AG09319 (cell line): Measurements from ENCODE around the gene TNPO1.

ENCODE experiments used
- DNase-seq: peaks from one replicate; pipeline ENCODE4 v3.0.0-alpha.2; 2010; ENCODE audit warnings: low read depth; ENCODE audit errors: extremely low read depth
- TF ChIP-seq, protein P1 (sequence below): IDR thresholded peaks from 2 replicates; pipeline ENCODE4 v1.5.1; 2011; ENCODE audit warnings: low read depth, mild to moderate bottlenecking, inconsistent platforms, low read length, moderate library complexity

The TNPO1 gene

DNA sequence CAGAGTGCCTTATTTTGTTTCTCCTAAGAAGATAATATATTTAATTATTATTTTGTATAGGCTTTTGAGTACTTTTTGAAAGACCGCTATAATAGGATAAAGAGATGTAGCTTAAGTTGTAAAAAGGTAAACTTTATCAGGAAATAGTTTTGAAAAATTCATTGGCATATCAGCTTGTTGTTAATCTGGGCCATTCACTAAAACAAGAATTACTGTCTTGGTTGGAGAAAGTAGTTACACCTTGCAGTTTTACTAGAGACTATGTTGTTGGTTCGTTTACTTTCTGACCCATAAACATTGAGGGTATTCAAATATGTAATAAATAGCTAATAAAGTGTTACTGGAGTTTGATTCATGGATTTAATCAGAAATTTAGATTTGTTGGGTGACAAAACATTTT lies 33.7 kb downstream of the TNPO1 start:
- TF ChIP-seq, protein P1, sequence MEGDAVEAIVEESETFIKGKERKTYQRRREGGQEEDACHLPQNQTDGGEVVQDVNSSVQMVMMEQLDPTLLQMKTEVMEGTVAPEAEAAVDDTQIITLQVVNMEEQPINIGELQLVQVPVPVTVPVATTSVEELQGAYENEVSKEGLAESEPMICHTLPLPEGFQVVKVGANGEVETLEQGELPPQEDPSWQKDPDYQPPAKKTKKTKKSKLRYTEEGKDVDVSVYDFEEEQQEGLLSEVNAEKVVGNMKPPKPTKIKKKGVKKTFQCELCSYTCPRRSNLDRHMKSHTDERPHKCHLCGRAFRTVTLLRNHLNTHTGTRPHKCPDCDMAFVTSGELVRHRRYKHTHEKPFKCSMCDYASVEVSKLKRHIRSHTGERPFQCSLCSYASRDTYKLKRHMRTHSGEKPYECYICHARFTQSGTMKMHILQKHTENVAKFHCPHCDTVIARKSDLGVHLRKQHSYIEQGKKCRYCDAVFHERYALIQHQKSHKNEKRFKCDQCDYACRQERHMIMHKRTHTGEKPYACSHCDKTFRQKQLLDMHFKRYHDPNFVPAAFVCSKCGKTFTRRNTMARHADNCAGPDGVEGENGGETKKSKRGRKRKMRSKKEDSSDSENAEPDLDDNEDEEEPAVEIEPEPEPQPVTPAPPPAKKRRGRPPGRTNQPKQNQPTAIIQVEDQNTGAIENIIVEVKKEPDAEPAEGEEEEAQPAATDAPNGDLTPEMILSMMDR: no peak
- DNase-seq: no peak

DNA sequence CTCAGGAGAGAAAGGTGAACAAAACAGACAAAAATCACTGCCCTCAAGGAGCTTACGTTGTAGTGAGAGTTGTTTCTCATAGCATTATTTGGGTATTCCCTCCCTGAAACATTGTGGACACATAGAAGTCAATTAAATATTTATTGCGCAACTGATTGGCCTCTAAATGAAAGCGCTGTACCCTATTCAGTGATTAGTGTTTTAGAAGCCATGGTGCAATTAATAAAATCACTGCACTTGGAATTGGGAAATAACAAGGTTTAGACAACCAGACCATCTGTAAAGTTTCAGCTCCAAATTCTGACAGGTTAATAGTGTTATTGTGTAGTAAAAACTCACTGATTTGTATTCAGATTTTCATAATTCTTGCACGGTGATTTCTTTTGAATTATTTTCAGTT lies 35.9 kb downstream of the TNPO1 start:
- TF ChIP-seq, protein P1: no peak
- no peak for DNase-seq

DNA sequence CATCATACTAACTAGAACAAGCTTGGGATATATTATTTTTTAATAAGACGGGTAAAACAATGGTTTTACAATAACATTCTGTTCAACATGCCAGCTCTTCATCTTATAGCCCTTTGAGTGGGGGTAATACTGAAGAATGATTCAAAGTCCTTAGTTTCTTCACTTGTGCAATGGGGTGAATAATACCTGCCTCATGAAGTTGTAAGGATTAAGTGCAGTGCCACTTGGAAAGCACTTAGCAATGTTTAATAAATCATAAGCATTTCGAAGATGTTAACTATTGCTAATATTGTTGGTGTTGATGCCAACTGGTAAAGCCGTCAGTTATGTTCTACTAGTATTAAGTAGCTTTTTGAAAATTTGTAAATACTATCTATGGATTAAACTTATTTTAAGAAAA lies 38.0 kb downstream of the TNPO1 start:
- TF ChIP-seq, protein P1: no peak
- DNase-seq: no peak

DNA sequence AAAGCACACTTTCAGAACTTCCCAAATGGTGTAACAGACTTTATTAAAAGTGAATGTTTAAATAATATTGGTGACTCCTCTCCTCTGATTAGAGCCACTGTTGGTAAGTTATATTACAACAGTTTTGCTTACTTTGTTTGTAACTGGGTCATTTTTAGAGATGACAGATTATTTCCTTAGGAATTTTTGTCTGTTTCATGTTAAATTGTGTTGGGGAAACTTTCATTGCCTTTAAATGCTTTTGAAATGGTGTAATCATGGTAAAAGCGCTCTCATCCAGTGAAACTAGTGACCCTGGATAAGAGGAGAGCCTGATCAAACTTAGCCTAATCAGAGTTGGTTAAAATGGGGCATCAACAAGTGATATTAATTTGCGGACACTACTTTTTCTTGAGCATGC lies 39.4 kb downstream of the TNPO1 start:
- no peak for DNase-seq
- TF ChIP-seq, protein P1: no peak

DNA sequence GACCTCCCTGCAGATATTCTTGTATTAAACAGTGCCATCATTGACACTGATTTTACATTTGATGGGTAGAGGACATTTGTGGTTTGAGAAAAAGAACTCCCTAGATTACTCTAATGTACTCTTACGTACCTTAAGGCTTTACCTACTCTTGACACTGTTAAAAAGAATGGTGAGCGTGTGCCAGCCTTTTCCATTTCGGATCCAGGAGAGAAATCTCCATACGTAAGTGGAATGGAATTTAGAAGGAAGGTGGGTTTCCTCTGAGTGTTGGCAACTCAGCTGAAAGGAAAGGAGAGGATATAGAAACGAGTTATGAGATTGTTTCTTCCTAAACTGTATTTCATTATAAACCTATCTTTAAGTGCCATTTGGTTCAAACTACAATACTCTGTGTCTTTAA lies 40.9 kb downstream of the TNPO1 start:
- DNase-seq: no peak
- TF ChIP-seq, protein P1: no peak

DNA sequence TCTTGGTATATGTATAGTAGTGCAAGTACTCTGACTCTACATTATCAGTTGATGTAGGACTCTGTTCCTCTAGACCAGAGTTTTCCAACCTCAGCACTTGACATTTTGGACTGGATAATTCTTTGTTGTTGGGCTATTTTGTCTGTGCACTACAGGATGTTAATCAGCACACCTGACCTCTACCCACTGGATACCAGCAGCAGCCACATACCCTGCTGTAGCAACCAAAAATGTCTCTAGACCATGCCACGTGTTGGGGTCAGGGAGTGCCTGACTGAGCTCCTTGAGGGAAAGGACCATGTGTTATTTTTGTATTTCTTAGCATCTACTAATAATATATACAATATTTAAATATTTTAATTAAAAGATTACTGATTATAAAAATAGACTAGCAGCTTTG lies 42.7 kb downstream of the TNPO1 start:
- no peak for DNase-seq
- TF ChIP-seq, protein P1: no peak

DNA sequence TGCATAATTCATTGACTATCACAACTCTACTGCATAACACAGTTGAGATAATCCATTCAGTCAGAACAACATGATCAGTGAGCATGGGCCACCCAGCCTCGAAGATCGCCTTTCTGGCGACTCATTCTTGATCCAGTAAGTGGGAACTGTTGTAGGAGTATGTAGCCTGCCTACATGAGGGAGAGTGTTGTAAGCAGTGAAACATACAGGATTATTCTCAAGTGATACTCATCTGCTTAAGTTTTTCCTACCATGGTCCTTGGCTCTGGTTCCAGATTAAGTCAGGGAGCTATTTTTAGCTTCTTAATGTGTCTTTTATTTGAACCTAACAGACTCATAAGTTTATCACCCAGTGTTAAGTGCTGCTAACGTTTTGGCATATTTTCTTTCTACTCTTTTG lies 44.0 kb downstream of the TNPO1 start:
- TF ChIP-seq, protein P1: no peak
- DNase-seq: no peak
